ENCODE results near the gene ZNF326. TPM values are rescaled to one million over a fixed set of nuclear protein-coding genes. Genes with fewer than 3 reads are reported as not detected.

ZNF326 gene
- total RNA-seq, 1 donor from 2014 or later, result 18.0 TPM

DNA sequence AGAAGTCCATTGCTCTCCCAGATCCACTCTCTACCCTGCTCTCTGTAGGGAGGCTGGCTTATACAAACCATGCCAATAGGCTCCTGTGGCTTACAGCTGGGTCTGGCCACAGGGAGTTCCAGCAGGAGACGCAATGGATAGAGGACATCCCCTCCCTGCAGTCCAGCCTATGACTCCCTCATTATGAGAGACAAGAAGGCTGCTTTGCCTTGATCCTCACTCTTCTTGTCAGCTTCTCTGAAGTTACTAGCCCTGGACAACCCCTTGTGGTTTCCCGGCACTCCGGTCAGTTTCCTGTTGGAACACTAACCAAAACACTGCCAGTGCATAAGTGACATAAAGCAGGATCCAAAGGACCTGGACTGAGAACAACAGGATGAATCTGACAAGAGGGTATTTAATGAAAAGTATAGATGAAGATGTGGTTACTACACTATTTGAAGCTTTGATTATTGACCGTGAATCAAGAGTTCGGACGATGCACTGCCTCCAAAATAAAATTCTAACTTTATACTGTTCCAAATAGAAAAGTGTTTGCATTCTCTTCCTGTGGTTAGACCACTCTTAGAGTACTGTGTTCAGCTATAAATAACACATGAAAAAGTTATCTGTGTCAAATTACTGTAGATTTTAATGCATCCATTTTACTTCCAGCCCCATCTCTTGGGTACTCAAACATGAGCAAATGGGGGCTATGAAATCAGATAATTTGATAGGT, 32.7 kb upstream of the ZNF326 start:
- no peak for DNase-seq
- H3K4me1 ChIP-seq, result no peaks in the 10 kb centered on the region
- H3K27me3 ChIP-seq, result no peaks in the 10 kb centered on the region
- no peak overlapping the region for H3K4me3 ChIP-seq
- TF ChIP-seq CTCF (IDR thresholded peaks at IDR 0.05), result no peak
- intact Hi-C loops (cut with DNase I), result no loop called here
- no peak overlapping the region for H3K27ac ChIP-seq
- H3K36me3 ChIP-seq, result no peaks in the 10 kb centered on the region
- no peak for ATAC-seq
- H3K9me3 ChIP-seq, result no peaks in the 10 kb centered on the region

- no peak for TF ChIP-seq CTCF (IDR thresholded peaks at IDR 0.05)
- no peaks in the 10 kb centered on the region for H3K27me3 ChIP-seq
- intact Hi-C loops (cut with DNase I), result no loop called here
- DNase-seq (no peak), ATAC-seq (no peak)
- no peaks in the 10 kb centered on the region for H3K4me1 ChIP-seq
- no peak overlapping the region for H3K4me3 ChIP-seq
- no peaks in the 10 kb centered on the region for H3K9me3 ChIP-seq
- no peaks in the 10 kb centered on the region for H3K36me3 ChIP-seq
- H3K27ac ChIP-seq, result no peak overlapping the region
Observed at GRCh38 chr1:89962742-89963075, 32.2 kb upstream of the ZNF326 start.

GRCh38 chr1:89965193-89965768, 29.6 kb upstream of the ZNF326 start:
- no peaks in the 10 kb centered on the region for H3K27me3 ChIP-seq
- TF ChIP-seq CTCF (IDR thresholded peaks at IDR 0.05), result no peak
- no peak overlapping the region for H3K4me3 ChIP-seq
- ATAC-seq (no peak), DNase-seq (no peak)
- H3K36me3 ChIP-seq, result no peaks in the 10 kb centered on the region
- H3K9me3 ChIP-seq, result no peaks in the 10 kb centered on the region
- no peaks in the 10 kb centered on the region for H3K4me1 ChIP-seq
- intact Hi-C loops (cut with DNase I), result no loop called here
- no peak overlapping the region for H3K27ac ChIP-seq

- no peaks in the 10 kb centered on the region for H3K4me1 ChIP-seq
- TF ChIP-seq CTCF (IDR thresholded peaks at IDR 0.05), result no peak
- no peaks in the 10 kb centered on the region for H3K9me3 ChIP-seq
- intact Hi-C loops (cut with DNase I), result no loop called here
- no peaks in the 10 kb centered on the region for H3K36me3 ChIP-seq
- DNase-seq (no peak), ATAC-seq (no peak)
- H3K27me3 ChIP-seq, result no peaks in the 10 kb centered on the region
- H3K27ac ChIP-seq, result no peak overlapping the region
- no peak overlapping the region for H3K4me3 ChIP-seq
Observed at GRCh38 chr1:89966656-89967055, 28.3 kb upstream of the ZNF326 start.

DNA sequence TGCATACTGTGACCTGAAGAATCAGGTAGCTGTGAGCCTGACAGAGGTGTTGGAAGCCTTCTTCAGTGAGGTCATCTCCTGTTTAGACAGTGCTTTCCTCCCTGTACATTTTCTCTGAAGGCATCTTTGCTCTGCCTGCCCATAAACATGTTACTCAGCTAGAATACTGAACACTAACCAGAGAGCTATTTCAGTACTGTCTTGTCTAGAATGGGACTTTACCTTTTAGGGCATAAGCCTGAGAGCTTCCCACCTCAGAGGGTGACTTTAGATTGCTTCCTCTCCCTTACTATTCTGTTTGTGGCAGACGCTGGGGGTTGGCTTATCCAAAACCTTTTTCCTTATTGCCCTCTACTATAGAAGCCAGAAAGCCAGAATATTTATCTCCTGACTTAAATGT, 23.3 kb upstream of the ZNF326 start:
- no peak for DNase-seq
- Histone ChIP-seq H3K36me3 (no peaks in the 10 kb centered on the region), H3K27me3 (no peaks in the 10 kb centered on the region), H3K4me3 (no peak overlapping the region), H3K27ac (no peak overlapping the region), H3K9me3 (no peaks in the 10 kb centered on the region), H3K4me1 (peaks cover 4% of the 10 kb centered on the region)
- TF ChIP-seq CTCF (IDR thresholded peaks at IDR 0.05), result no peak
- no peak for ATAC-seq
- intact Hi-C loops (cut with DNase I), result no loop called here
